ENCODE data around the gene FAM163A.

Gene FAM163A

GRCh38 chr1:179743679-179744400 is 749 bp downstream of the FAM163A start:
- peaks cover 66 to 74% of the 10 kb centered on the region in 2 donors for H3K27me3 Mint-ChIP-seq
- peaks cover 0 to 2% of the 10 kb centered on the region in 2 donors for H3K36me3 Mint-ChIP-seq
- DNase-seq (no peak), ATAC-seq (replicated peaks) (no peak)
- peak overlapping the region; percentile 14 to 51 for H3K4me3 Mint-ChIP-seq
- peaks cover 5 to 7% of the 10 kb centered on the region in 2 donors for H3K4me1 Mint-ChIP-seq
- no peak overlapping the region for H3K27ac Mint-ChIP-seq
- no peaks in the 10 kb centered on the region for H3K9me3 Mint-ChIP-seq

GRCh38 chr1:179744401-179745130 is 1.5 kb downstream of the FAM163A start:
- H3K9me3 Mint-ChIP-seq = no peaks in the 10 kb centered on the region
- peaks cover 0 to 2% of the 10 kb centered on the region in 2 donors for H3K36me3 Mint-ChIP-seq
- DNase-seq (no peak), ATAC-seq (replicated peaks) (no peak)
- H3K4me1 Mint-ChIP-seq = peaks cover 5 to 7% of the 10 kb centered on the region in 2 donors
- H3K27me3 Mint-ChIP-seq = peaks cover 67% of the 10 kb centered on the region in 2 donors
- no peak overlapping the region for H3K4me3 Mint-ChIP-seq
- no peak overlapping the region for H3K27ac Mint-ChIP-seq

GRCh38 chr1:179745131-179745611 is 2.1 kb downstream of the FAM163A start:
- no peaks in the 10 kb centered on the region for H3K9me3 Mint-ChIP-seq
- H3K27me3 Mint-ChIP-seq = peaks cover 66 to 68% of the 10 kb centered on the region in 2 donors
- DNase-seq (no peak), ATAC-seq (replicated peaks) (no peak)
- H3K36me3 Mint-ChIP-seq = peaks cover 0 to 2% of the 10 kb centered on the region in 2 donors
- peaks cover 5 to 7% of the 10 kb centered on the region in 2 donors for H3K4me1 Mint-ChIP-seq
- H3K4me3 Mint-ChIP-seq = no peak overlapping the region
- no peak overlapping the region for H3K27ac Mint-ChIP-seq

GRCh38 chr1:179745743-179746142 is 2.7 kb downstream of the FAM163A start:
- Mint-ChIP-seq H3K27ac (no peak overlapping the region), H3K4me3 (no peak overlapping the region), H3K27me3 (peaks cover 66 to 68% of the 10 kb centered on the region in 2 donors), H3K36me3 (peaks cover 0 to 3% of the 10 kb centered on the region in 2 donors), H3K9me3 (no peaks in the 10 kb centered on the region), H3K4me1 (peaks cover 5 to 7% of the 10 kb centered on the region in 2 donors)
- DNase-seq (no peak), ATAC-seq (replicated peaks) (no peak)

GRCh38 chr1:179747611-179748010 is 4.5 kb downstream of the FAM163A start:
- Mint-ChIP-seq H3K4me3 (no peak overlapping the region), H3K27ac (no peak overlapping the region), H3K27me3 (peaks cover 61 to 63% of the 10 kb centered on the region in 2 donors), H3K9me3 (peaks cover 6 to 7% of the 10 kb centered on the region in 2 donors), H3K36me3 (peaks cover 4 to 5% of the 10 kb centered on the region in 2 donors), H3K4me1 (peaks cover 3 to 5% of the 10 kb centered on the region in 2 donors)
- no peak for DNase-seq
- ATAC-seq (replicated peaks) = no peak

- ATAC-seq (replicated peaks) = no peak
These were observed 5.7 kb downstream of the FAM163A start for GRCh38 chr1:179748772-179749171.

GRCh38 chr1:179750630-179751029 is 7.5 kb downstream of the FAM163A start:
- Mint-ChIP-seq H3K36me3 (peaks cover 3 to 4% of the 10 kb centered on the region in 2 donors), H3K9me3 (peaks cover 6 to 7% of the 10 kb centered on the region in 2 donors), H3K4me1 (no peaks in the 10 kb centered on the region), H3K27ac (no peak overlapping the region), H3K4me3 (no peak overlapping the region), H3K27me3 (peaks cover 40 to 47% of the 10 kb centered on the region in 2 donors)
- DNase-seq = no peak
- ATAC-seq (replicated peaks) = no peak

More at GRCh38 chr1:179748772-179749171, 5.7 kb downstream of the FAM163A start:
- Mint-ChIP-seq H3K27me3 (peaks cover 58 to 62% of the 10 kb centered on the region in 2 donors), H3K27ac (no peak overlapping the region), H3K36me3 (peaks cover 4 to 5% of the 10 kb centered on the region in 2 donors), H3K9me3 (peaks cover 6 to 7% of the 10 kb centered on the region in 2 donors), H3K4me3 (no peak overlapping the region), H3K4me1 (no peaks in the 10 kb centered on the region)
- no peak for DNase-seq

GRCh38 chr1:179753061-179753460 is 10.0 kb downstream of the FAM163A start:
- H3K27ac Mint-ChIP-seq = no peak overlapping the region
- H3K4me3 Mint-ChIP-seq = no peak overlapping the region
- H3K27me3 Mint-ChIP-seq = peaks cover 24 to 30% of the 10 kb centered on the region in 2 donors
- DNase-seq (no peak), ATAC-seq (replicated peaks) (no peak)
- no peaks in the 10 kb centered on the region for H3K4me1 Mint-ChIP-seq
- H3K9me3 Mint-ChIP-seq = peaks cover 6 to 7% of the 10 kb centered on the region in 2 donors
- peaks cover 3 to 4% of the 10 kb centered on the region in 2 donors for H3K36me3 Mint-ChIP-seq

- peaks cover 23 to 25% of the 10 kb centered on the region in 2 donors for H3K27me3 Mint-ChIP-seq
These were observed 11.0 kb downstream of the FAM163A start for GRCh38 chr1:179754041-179754624.

GRCh38 chr1:179757933-179758332 is 14.8 kb downstream of the FAM163A start:
- Mint-ChIP-seq H3K4me3 (no peak overlapping the region), H3K36me3 (no peaks in the 10 kb centered on the region), H3K27me3 (peaks cover 8 to 9% of the 10 kb centered on the region in 2 donors), H3K9me3 (no peaks in the 10 kb centered on the region), H3K27ac (no peak overlapping the region), H3K4me1 (no peaks in the 10 kb centered on the region)
- no peak for DNase-seq
- no peak for ATAC-seq (replicated peaks)

More at GRCh38 chr1:179754041-179754624, 11.0 kb downstream of the FAM163A start:
- peaks cover 6 to 7% of the 10 kb centered on the region in 2 donors for H3K9me3 Mint-ChIP-seq
- ATAC-seq (replicated peaks) = no peak
- no peak overlapping the region for H3K4me3 Mint-ChIP-seq
- H3K36me3 Mint-ChIP-seq = peaks cover 3 to 4% of the 10 kb centered on the region in 2 donors
- DNase-seq = no peak
- no peak overlapping the region for H3K27ac Mint-ChIP-seq
- H3K4me1 Mint-ChIP-seq = no peaks in the 10 kb centered on the region

- Mint-ChIP-seq H3K4me3 (no peak overlapping the region), H3K9me3 (no peaks in the 10 kb centered on the region), H3K4me1 (no peaks in the 10 kb centered on the region), H3K27me3 (peaks cover 5 to 11% of the 10 kb centered on the region in 2 donors), H3K27ac (no peak overlapping the region), H3K36me3 (no peaks in the 10 kb centered on the region)
- DNase-seq (no peak), ATAC-seq (replicated peaks) (no peak)
These were observed 17.4 kb downstream of the FAM163A start for GRCh38 chr1:179760521-179760920.

GRCh38 chr1:179761296-179761695 is 18.2 kb downstream of the FAM163A start:
- Mint-ChIP-seq H3K4me3 (no peak overlapping the region), H3K36me3 (no peaks in the 10 kb centered on the region), H3K27me3 (peaks cover 5 to 11% of the 10 kb centered on the region in 2 donors), H3K9me3 (no peaks in the 10 kb centered on the region), H3K4me1 (no peaks in the 10 kb centered on the region), H3K27ac (no peak overlapping the region)
- DNase-seq (no peak), ATAC-seq (replicated peaks) (no peak)

- Mint-ChIP-seq H3K4me1 (no peaks in the 10 kb centered on the region), H3K9me3 (no peaks in the 10 kb centered on the region), H3K27me3 (peaks cover 5 to 11% of the 10 kb centered on the region in 2 donors), H3K27ac (no peak overlapping the region), H3K4me3 (no peak overlapping the region), H3K36me3 (no peaks in the 10 kb centered on the region)
- DNase-seq (no peak), ATAC-seq (replicated peaks) (no peak)
These were observed 19.0 kb downstream of the FAM163A start for GRCh38 chr1:179761846-179762640.

Data from stimulated activated naive B cell treated with anti-CD40 and anti-IgM and Interleukin-4, amounts not matched to agents 10 μg/mL and 1 μg/mL and 100 μg/mL, for 72 hours (primary cell).